HG02571 (cell line): Measurements from ENCODE around the gene NLGN3.

Experiments used
- ATAC-seq: cut with Tn5 transposase; IDR thresholded peaks from one replicate; pipeline ENCODE4 v1.9.1; 2021; ENCODE audit warnings: mild to moderate bottlenecking, moderate library complexity; ENCODE audit not compliant: unreplicated experiment

The NLGN3 gene

DNA sequence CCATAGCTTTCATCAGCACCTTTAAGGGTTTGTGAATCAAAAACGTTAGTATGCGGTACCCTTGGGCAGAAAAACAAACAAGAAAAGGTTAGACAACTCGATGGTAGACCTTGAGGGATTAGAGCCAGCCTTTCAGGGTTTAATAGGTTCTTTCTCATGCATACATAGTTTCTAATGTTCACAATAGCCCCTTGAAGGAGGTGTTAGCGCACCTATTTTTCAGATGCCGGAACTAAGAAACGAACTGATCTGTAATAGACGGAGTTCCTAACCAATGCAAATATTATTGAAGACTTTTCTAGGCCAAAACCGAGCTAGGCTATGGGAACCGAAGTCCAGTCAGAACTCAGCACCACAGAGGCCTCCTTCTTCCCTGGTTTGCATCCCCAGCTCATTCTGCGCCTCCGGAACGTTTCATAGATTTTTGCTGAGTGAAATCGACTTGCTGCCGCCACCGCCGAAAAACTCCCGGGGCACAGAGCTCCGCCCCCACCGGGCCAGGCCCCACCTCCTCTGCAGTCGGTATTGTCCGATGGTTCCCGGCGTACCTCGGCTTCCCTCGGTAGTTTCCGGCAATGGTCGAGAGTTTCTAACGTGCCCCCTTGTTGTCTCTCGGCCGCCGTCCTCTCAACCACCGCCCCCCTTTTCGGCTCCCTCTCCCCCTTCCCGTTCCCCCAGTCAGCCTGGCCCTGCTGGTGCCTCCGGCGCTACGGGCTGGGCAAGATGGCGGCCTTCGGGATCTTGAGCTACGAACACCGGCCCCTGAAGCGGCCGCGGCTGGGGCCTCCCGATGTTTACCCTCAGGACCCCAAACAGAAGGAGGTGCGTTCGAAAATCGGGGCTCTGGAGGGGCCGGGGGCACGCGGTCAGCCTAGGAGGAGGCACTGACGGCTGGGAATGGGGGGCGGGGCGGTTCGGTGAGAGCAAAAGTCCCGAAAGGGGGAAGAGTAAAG is 26.3 kb upstream of the NLGN3 start, which contains the start of gene MED12:
TSS of gene MED12 (plus strand) at position 565 of the 953 bp plus-strand sequence. CDS start at position 724, 159 bp downstream.
- ATAC-seq: peak; percentile 90

DNA sequence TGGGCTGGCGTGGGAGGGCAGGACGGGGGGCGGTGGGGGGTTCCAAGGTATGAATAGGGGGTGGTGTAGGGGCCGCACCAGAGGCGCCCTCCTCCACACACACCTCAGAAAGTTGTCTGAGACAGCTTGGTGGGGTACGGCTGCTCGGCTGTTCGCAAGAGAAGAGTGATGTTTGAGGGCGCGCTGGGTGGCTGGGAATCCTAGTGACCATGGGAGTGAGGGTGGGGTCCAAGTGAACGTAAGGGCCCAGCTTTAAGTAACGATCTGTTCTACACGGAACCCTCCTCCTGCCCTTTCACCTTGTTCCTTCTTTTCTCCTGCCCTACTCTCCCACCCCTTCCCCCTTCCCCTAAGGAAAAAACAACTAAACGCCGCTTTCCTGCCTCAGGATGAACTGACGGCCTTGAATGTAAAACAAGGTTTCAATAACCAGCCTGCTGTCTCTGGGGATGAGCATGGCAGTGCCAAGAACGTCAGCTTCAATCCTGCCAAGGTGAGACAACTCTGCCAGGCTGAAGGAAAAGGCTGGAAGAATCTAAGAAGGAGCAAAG is 25.6 kb upstream of the NLGN3 start:
- no peak for ATAC-seq

DNA sequence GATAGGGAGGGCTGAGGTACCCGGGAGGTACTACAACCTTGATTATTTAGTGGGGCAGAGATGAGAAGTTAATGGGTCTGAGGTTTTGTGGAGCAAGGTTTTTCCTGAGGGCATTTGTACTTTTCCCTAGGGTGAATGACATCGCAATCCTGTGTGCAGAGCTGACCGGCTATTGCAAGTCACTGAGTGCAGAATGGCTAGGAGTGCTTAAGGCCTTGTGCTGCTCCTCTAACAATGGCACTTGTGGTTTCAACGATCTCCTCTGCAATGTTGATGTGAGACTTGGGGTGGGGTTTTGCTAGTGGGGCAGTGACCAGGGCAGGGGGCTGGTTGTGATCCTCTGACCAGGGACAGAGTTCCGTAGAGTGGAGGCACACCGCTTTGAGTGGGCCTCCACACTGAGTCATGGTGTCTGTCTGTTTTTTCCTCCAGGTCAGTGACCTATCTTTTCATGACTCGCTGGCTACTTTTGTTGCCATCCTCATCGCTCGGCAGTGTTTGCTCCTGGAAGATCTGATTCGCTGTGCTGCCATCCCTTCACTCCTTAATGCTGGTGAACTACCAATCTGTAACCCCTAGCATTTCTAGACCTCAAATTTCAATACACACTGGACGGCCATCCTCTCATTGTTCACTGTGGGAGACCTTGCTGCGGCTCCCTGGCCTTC is 16.3 kb upstream of the NLGN3 start:
- ATAC-seq: no peak

DNA sequence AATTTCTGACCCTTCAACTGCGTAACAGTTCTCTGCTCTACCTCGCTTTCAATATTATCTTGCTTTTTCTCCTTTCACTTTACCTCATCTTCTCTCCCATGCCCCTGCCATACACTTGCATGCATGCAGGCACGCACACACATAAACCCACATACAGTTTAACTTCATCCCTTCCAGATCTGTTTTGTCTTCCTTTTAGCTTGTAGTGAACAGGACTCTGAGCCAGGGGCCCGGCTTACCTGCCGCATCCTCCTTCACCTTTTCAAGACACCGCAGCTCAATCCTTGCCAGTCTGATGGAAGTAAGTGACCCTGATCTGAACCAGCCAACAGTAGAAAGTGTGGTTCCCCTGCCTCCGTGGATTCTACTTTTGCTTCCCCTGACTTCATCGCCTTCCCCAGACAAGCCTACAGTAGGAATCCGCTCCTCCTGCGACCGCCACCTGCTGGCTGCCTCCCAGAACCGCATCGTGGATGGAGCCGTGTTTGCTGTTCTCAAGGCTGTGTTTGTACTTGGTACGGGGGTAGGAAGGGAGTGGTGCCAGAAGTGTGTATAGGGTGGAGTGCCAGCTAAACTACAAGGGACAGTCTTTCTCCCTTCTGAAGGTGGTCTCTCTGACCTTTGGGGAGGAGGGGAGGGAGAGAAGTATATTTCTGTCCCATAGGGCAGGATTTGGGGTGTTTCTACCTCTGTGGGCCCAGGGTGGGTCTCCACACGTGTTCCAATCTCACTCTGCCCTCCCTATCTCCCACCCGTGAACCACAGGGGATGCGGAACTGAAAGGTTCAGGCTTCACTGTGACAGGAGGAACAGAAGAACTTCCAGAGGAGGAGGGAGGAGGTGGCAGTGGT is 15.5 kb upstream of the NLGN3 start:
- peak; percentile 61 for ATAC-seq

DNA sequence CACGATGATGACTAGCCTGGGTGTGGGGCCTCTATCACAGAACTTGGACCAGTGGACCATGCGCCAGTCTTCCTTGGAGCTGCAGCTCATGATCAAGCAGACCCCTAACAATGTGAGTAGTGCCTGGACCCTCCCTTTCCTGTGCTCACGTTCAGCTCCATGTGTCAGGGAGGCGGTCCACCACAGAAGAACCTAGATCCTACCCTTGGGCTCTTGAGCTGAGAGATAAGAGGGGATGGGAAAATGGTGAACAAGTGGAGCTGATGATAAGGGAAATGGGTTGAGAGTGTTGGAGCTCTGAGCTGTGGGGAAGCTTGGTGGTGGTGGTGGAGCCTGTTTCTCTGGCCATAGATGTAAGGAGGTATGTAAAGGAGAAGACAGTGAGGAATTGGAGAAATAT is 13.1 kb upstream of the NLGN3 start:
- ATAC-seq: no peak

DNA sequence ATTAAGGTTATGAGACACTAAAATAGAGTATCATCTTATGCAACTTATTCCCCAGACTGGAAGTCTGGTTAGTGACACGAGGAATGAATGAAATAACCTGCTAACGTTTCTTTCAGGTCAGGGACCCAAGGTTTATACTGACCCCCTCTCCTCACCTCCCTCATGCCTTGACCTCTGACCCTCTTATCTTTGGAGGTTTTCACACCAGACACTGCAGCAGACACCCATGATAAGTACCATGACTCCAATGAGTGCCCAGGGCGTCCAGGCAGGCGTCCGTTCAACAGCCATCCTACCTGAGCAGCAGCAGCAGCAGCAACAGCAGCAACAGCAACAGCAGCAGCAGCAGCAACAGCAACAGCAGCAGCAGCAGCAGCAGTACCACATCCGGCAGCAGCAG is 4.2 kb upstream of the NLGN3 start:
- no peak for ATAC-seq

DNA sequence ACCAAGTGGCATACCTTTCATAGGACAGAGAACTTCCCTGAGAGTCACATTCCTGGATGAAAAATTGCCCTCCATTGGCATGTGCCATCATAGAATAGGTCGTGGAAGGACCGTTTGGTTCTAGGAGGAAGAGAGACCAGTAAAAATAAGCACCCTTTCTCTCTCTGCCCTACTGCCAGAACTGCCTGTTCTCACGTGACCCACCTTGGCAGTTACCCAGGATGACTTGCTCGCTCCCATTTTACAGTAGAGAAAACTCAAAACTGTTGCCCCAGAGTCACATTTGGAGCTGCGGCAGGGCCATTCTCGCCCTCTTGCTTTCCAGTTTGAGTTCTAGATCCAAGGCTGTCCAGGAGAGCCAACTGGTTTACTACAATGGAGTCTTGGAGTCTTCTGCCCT is 1.1 kb upstream of the NLGN3 start:
- no peak for ATAC-seq

DNA sequence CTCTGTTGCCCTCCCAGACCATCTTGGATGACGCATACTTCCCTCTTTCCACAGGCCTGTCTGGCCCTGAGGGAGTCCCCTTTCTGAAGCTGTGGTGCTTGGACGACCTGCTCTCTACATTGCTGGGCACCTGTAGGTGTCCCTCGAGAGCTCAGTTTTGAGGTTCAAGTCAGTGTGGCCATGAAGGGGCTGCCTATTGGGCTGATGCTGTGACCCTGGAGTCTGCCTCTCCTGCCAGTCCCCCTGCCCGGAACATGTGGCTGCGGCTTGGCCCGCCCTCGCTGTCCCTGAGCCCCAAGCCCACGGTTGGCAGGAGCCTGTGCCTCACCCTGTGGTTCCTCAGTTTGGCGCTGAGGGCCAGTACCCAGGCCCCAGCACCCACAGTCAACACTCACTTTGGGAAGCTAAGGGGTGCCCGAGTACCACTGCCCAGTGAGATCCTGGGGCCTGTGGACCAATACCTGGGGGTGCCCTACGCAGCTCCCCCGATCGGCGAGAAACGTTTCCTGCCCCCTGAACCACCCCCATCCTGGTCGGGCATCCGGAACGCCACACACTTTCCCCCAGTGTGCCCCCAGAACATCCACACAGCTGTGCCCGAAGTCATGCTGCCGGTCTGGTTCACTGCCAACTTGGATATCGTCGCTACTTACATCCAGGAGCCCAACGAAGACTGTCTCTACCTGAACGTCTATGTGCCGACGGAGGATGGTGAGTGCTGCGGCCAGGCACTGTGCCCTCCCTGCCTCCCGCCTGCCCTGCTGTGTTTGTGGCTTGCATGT is 3.0 kb downstream of the NLGN3 start:
- no peak for ATAC-seq

DNA sequence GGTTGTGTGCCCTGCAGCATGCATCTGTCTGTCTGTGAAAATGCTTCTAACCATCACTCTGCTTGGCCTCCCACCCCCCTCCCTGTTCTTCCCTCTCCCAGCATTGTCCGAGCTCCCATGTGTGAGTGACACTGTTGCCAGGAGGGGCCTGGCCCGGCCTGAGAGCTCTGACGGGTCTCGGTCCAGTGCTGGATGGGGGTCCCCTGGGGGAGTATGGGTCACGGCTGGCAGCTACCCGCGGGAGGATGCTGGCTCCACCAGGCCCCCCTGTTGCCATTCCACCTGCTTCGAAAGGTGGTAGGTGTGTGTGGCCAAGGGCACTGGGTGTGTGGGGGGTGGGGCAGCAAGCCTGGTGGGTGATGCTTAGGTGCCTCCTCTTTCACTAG is 3.6 kb downstream of the NLGN3 start:
- no peak for ATAC-seq

DNA sequence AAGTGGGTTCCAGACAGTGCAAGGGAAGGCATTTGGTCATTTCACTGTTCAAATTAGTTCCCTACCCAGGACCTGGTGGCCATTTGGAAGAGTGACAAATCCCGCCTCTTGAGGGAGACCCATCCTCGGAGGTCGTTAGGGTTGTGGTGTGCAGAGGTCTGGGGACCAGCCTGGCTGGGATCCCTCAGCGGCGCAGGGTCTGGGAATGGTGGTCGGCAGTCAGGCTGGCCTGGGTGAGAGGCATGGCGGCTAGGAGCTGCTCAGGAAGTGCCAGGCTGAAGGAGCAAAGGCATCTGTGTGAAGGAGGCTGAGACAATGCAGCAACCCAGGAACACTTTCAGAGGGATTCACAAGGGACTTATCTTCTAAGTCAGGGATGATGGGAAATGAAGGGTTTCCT is 6.7 kb downstream of the NLGN3 start:
- ATAC-seq: no peak

DNA sequence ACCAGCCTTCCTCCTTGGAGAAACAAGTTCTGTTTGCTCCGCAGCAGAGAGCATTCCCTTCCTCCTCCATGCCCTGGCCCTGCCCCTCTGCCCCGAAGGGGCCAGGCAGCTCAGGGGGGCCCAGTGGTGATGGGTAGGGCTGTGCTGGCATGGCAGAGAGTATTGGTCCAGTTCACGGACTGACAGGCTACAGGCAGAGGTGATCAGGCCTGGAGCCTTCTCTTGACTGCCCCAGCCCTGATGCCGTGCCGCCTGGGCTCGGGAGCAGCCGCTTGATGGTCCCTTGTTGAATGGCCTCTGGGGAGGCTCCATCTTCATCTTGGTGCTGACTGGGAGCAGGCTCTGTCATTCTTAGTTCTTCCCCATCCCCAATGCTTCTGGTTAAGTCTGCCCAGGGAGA is 9.6 kb downstream of the NLGN3 start:
- no peak for ATAC-seq

DNA sequence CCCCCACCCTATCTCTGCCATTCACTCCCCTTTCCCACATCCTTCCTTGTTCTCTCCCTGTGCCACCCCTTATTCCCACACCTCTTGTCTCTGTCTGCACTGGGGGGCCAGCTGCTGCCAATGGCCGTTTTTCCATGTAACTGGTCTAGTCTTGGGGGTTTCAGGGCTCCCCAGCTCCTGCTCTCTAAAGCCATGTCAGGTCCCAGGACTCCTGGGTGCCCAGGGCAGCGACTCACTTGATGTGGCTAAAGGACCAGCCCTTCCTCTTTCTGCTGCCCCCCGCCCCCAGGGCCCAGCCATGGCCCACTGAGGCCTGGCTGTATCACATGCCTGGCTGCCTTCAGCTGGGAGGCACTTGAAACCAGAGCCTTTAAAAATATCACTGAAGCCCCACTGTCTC is 10.0 kb downstream of the NLGN3 start:
- ATAC-seq: no peak

DNA sequence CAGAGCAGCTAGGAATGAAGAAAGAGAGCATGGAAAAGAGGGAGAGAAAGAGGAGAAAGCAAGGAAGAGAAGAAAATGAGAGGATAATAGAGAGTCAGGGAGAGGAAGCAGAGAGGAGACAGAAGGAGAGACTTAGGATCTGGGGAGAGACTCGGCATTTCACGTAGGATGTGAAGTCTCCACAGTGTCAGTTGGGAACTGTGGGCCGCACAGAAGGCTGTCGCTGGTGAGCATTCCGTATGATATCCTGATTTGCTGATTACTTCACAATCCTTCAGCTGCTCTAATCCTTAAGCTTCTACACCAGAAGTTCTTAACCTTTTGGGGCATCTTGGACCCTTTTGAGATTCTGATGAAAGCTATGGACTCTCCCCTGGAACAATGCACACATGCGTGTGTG is 14.0 kb downstream of the NLGN3 start:
- no peak for ATAC-seq

DNA sequence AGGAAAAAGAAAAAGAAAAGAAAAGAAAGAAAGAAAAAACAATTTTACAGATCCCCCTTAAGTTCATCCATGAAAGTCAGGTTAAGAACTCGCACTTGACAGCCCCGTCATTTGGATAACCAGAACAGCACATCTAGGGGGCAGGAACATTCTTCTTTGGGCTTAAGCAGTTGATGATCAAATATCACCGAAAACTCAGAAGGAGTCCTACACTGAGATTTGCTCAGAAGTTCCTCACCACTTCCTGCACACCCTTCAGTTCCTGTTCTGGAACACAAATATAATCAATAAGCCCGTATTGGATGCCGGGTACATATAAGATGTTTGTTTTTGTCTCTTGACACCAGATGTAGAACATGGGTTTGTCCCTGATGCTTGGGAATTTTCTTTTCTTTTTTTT is 14.7 kb downstream of the NLGN3 start:
- ATAC-seq: no peak

DNA sequence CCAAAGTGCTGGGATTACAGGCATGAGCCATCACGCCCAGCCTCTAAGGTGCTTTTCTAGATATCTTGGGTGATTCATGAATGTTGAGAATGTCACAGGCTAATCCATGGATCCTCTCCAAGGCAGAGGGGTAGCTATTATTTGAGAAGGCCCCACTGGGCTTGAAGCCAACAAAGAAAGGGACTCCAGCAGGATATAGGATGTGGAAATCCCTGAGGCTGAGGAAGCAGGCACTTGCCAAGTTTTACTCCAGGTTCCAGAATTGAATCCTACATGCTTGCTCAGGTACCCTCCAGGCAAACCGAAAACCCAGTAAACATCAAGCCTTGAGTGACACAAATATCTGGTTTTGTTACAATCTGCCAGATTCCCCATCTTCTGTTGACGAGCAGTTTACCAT is 15.8 kb downstream of the NLGN3 start:
- ATAC-seq: no peak

DNA sequence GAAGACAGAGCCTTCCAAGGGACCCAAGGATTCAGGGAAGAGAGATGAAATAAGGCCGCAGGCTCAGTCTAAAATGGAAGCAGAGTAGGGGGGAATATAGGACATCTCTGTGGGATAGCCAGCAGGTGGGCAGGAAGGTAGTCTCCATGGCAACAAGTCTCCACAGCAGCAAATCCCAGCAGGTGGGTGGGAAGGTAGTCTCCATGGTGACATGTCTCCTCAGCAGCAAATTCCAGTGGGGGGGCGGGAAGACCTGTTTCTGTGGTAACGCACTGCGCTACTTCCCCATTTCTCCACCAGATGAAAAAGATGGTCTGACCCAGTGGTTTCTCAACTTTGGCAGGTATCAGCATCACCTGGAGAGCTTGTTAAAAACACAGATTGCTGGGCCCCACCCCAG is 18.3 kb downstream of the NLGN3 start:
- ATAC-seq: no peak

DNA sequence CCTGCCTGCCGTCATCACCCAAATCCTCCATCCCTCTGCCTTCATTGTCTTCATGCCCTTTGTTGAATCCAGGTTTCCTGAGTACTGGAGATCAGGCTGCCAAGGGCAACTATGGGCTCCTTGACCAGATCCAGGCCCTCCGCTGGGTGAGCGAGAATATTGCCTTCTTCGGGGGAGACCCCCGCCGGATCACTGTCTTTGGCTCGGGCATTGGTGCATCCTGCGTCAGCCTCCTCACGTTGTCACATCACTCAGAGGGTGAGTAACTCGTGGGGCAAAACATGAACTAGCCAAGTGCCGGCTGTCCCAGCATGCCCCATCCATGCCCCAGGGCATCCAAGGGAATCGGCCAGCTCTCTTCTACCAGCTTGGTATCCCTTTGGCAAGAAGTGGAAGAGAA is 19.4 kb downstream of the NLGN3 start:
- ATAC-seq: no peak

DNA sequence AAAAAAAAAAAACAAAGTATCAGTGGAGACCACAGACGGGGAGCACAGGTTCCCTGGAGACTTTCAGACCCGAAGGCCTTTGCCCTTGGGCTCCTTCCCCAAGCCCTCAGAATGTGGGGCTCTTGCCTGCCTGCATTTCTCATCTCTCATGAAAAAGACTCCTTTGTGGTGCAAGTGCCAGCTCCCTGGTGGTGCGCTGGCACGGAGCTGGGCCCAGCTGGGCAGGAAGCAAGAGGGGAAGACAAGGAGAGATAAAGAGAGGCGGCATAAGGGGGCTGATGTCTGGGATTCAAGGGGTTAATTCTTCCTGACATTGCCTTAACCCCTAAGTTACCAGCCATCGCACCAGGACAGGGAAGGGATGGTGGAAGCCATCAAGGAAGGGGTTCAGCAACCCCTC is 21.8 kb downstream of the NLGN3 start:
- no peak for ATAC-seq

DNA sequence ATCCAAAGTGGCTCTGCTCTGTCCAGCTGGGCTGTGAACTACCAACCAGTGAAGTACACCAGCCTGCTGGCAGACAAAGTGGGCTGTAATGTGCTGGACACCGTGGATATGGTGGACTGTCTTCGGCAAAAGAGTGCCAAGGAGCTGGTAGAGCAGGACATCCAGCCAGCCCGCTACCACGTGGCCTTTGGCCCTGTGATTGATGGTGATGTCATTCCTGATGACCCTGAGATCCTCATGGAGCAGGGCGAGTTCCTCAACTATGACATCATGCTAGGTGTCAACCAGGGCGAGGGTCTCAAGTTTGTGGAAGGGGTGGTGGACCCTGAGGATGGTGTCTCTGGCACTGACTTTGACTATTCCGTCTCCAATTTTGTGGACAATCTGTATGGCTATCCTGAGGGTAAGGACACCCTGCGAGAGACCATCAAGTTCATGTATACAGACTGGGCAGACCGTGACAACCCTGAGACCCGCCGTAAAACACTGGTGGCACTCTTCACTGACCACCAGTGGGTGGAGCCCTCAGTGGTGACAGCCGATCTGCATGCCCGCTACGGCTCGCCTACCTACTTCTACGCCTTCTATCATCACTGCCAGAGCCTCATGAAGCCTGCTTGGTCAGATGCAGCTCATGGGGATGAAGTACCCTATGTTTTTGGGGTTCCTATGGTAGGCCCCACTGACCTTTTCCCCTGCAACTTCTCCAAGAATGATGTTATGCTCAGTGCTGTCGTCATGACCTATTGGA is 22.6 kb downstream of the NLGN3 start:
- no peak for ATAC-seq

DNA sequence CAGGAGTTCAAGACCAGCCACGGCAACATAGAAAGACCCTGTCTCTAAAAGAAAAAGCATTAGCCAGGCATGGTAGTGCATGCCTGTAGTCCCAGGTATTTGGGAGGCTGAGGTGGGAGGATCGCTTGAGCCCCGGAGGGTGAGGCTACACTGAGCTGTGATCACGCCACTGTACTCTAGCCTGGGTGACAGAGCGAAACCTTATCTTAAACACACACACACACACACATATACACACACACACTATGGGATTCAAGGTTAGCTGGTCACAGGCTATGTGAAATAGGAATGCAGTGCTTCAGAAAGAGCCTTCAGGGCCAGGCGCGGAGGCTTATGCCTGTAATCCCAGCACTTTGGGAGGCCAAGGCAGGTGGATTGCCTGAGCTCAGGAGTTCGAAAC is 23.5 kb downstream of the NLGN3 start:
- ATAC-seq: no peak
